ENCODE data around the gene TAS2R13. TPM values are rescaled to one million over a fixed set of nuclear protein-coding genes. Genes with fewer than 3 reads are reported as not detected.

The TAS2R13 gene, protein sequence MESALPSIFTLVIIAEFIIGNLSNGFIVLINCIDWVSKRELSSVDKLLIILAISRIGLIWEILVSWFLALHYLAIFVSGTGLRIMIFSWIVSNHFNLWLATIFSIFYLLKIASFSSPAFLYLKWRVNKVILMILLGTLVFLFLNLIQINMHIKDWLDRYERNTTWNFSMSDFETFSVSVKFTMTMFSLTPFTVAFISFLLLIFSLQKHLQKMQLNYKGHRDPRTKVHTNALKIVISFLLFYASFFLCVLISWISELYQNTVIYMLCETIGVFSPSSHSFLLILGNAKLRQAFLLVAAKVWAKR
- 2.7 TPM in 1 of 2 replicates, not detected in the other for total RNA-seq

DNA sequence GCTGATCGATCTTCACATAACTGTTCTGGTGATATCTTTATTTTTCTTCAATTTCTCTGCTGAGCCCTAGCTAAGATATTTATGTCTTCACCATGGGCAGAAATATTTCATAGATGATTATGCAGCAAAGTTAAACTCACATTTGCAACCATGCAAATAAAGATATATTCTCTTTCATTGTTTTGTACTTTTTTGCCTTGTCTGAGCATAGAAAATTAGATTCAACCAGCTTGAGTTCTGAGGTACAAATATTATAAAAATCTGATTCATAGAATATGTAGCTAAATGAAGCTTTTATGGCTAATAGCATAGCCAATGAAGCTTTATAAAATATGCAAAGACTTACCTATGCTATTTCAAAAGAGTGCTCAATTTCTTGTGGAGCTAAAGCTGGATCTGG lies at the start of gene TAS2R13:
TAS2R13 (minus strand) TSS at position 101 of the 400 bp plus-strand sequence. CDS start 264 bp downstream, outside the sequence.
- DNase-seq (ENCODE audit: extremely low read depth, low read depth, low spot score), result no peak

DNA sequence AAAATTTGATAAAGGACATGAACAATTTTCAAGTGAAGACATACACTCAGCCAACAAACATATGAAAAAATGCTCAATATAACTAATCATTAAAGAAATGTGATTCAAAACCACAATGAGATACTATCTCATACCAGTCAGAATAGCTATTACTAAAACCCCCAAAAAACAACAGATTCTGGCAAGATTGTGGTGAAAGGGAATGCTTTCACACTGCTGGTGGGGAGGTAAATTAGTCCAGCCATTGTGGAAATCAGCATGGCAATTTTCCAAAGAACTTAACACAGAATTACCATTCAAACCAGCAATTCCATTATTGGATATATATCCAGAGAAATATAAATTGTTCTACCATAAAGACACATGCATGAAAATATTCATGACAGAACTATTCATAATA lies 48.4 kb upstream of the TAS2R13 start:
- no peak for DNase-seq (ENCODE audit: extremely low read depth, low read depth, low spot score)

DNA sequence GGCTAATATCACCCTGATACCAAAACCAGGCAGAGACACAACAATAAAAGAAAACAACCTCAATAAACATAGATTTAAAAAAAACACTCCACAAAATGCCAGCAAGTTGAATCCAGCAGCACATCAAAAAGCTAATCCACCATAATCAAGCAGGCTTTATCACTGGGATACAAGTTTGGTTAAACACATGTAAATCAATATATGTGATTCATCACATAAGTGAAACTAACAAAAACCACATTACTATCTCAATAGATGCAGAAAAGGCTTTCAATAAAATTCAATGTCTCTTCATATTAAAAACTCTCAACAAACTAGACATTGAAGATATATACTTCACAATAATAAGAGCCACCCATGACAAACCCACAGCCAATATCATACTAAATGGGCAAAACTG lies 46.7 kb upstream of the TAS2R13 start:
- no peak for DNase-seq (ENCODE audit: extremely low read depth, low read depth, low spot score)

DNA sequence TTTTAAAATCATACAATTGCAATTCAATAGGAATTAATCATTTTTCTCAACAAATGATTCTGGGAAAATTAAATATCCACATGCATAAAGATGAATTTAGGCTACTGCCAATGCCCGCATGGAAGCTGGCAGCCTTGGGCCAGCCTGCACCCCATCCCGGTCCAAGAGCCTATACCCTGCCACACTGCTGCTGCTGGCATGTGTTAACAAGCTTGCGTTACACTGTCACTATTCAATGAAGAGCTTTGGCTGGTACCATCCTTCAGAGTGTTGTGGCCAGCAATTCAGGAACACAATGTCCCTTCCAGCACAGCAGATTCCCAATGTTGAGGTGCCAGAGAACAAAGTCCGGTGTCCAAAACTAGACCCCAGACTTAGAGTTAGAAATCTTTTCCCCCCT lies 43.3 kb upstream of the TAS2R13 start:
- DNase-seq (ENCODE audit: extremely low read depth, low read depth, low spot score), result no peak

DNA sequence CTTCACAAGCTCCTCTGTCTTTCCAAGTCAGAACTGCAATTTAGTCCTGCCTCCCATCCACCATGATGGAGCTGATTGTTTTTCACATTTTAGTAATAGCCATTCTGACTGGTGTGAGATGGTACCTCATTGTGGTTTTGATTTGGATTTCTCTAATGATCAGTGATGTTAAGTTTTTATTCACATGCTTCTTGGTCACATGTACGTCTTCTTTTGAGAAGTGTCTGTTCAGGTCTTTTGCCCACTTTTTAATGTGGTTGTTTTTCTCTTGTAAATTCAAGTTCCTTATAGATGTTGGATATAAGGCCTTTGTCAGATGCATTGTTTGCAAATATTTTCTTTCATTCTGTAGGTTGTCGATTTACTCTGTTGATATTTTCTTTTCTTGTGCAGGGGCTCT lies 33.8 kb upstream of the TAS2R13 start:
- DNase-seq (ENCODE audit: extremely low read depth, low read depth, low spot score), result no peak

DNA sequence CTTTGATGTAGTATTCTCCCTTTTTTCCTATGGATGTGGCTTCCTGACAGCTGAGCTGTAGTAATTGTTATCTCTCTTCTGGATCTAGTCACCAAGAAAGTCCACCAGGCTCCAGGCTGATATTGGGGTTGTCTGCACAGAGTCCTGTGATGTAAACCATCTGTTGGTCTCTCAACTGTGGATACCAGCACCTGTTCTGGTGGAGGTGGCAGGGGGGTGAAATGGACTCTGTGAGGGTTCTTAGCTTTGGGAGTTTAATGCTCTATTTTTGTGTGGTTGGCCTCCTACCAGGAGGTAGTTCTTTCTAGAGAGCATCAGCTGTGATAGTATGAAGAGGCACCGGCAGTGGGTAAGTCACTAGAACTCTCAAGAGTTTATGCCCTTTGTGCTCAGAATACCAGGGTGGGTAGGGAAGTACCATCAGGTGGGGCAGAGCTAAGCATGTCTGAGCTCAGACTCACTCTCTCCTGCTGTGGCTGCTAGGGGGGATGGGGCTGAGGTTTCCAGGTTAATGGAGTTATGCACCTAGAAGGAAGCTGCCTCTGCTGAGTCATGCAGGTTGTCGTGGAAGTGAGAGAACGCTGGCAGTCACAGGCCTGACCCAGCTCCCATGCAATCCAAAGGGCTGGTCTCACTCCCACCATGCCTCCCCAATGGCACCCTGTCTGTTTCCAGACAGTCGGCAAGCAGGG lies 32.7 kb upstream of the TAS2R13 start:
- DNase-seq (ENCODE audit: extremely low read depth, low read depth, low spot score), result no peak

DNA sequence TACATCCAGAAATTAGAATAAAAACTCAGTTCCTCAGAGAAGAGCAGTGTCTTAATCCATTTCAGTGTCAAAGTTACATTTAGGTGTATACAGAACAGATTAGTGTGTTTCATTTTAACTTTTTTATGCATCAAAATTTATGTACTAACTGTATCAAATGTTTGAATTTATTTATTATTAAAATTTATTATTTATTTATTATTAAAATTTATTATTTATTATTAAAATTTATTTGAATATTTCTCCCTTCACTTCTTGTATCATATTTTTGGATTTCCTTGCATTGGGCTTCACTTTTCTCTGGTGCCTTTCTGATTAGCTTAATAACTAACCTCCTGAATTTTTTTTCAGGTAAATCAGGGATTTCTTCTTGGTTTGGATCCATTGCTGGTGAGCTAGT lies 32.0 kb upstream of the TAS2R13 start:
- DNase-seq (ENCODE audit: extremely low read depth, low read depth, low spot score), result no peak

DNA sequence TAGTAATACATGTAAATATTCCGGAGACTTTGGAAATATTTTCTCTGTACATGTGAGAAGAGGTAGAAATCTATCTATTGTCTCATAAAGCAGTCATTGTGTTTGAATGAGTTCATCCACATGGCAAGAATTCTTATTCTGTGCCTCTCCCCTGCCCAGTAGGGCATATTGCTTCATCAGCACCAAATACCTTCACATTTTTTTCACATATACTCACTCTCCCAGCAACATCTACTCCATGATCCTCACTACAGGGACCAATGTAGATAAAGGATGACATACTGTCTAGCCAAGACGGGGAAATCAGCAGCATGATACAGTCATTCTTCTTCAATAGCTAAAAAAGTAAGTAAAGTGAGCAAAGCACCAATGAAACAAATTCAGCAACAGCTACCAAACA lies 31.0 kb upstream of the TAS2R13 start:
- DNase-seq (ENCODE audit: extremely low read depth, low read depth, low spot score), result no peak

DNA sequence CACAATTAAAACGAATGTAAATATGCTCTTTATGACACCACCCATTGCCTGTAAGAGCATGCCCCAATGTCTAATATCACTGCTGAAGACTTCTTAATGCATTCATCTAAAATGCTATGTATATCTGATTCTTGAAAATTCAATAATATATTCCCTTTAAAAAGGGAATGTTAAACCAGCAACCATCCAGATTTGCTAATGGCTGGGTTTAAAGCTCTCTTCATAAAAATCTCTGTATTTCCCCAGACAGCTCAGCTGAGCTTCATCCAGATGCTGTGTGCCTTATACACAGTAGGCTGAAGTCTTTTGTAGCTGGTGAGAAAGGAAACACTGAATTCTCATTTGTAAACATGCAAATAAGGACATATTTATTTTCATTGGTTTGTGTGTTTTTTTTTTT lies 29.8 kb upstream of the TAS2R13 start, which contains the start of gene TAS2R14:
TAS2R14 (minus strand) TSS at position 101 of the 400 bp plus-strand sequence; CDS start at position 45, 56 bp downstream.
- no peak for DNase-seq (ENCODE audit: extremely low read depth, low read depth, low spot score)

DNA sequence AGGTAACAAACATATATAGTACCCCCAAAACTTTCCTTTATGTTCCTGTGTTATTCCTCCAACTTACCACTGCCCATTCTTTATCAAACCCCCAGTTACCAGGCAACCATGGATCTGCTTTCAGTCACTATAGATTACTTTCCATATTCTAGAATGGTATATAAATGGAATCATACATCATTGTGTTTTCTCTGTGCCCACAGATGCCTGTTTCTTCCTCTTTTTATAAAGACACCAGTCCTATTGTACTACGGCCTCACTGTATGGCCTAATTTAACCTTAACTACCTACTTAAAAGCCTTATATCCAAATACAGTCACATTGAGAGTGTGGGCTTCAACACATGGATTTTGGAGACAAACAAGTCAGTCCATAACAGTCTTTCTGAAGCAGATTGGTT lies 27.1 kb upstream of the TAS2R13 start:
- no peak for DNase-seq (ENCODE audit: extremely low read depth, low read depth, low spot score)

DNA sequence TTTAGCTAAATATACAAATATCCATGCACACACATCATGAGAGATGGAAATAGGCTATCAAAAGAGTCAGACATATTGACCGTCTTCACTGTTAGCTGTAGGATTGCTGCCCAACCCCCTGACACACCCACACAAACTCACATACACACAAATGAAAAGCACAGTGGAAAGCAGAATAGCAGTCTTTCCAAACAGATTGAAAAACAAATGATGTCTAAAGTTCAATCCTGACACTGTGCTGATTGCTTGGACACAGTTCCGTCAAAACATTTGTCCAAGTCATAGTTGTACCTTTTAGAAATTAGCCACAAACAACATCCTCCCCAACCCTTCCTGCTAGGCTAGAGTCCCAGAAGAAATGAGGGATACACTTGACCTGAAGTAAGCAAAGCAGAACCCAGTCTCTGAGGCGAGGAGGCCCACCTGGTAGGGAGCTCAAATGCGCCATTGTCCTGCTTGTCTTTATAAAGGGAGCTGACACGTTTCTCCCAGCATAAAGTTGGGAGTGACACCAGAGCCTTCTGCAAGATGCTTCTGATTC lies 19.5 kb upstream of the TAS2R13 start, which contains the start of gene PRH2:
PRH2 (plus strand) TSS at position 491 of the 541 bp plus-strand sequence; CDS start at position 529, 38 bp downstream.
- no peak for DNase-seq (ENCODE audit: extremely low read depth, low read depth, low spot score)

DNA sequence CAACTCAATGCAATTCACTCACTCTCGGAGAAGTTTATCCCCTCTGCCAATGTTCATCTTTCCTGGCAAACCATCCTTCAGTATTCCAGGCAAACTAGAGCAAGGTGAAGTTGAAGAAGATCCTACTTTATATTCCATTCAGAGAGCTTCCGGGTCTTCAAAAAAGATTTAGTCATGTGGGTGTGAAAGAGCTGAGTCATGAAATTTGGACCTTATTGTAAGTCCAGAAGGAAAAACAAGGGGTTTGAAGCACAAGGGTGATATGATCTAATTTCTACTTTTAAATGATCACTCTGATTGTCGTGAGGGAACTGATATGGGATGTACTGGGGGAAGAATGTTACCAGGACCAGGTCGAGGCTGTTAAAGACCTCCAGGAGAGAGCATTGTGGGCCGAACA lies 16.9 kb upstream of the TAS2R13 start:
- DNase-seq (ENCODE audit: extremely low read depth, low read depth, low spot score), result no peak

DNA sequence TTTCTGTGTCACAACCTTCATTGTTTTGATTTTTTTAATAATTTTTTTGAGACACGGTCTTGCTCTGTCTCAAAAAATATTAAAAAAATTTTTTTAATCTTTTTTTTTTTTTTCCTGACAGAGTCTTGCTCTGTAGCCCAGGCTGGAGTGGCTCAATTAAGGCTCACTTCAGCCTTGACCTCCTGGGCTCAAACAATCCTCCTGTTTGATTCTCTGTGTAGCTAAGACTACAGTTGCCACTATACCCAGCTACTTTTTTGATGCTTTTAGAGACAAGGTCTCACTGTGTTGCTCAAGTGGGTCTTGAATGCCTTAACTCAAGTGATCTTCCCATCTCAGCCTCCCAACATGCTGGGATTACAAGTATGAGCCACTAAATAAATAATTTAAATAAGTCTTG lies 10.4 kb upstream of the TAS2R13 start:
- DNase-seq (ENCODE audit: extremely low read depth, low read depth, low spot score), result no peak

DNA sequence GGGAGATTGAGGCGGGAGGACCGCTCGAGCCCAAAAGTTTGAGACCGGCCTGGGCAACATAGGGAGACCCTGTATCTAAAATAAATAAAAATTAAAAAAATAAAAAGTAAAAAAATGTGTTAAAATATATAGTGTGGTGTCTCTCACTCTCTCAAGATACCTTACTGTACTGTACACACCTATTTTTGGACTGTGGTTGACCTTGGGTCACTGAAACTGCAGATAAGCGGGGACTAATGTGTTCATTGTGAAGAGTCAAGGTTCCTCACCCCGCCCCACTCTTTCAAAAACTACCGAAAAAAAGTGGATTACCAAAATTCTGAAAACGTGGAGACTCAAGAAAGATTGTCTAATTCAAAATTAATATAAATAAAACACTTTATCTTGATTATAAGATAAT lies 1.0 kb upstream of the TAS2R13 start:
- DNase-seq (ENCODE audit: extremely low read depth, low read depth, low spot score), result no peak

DNA sequence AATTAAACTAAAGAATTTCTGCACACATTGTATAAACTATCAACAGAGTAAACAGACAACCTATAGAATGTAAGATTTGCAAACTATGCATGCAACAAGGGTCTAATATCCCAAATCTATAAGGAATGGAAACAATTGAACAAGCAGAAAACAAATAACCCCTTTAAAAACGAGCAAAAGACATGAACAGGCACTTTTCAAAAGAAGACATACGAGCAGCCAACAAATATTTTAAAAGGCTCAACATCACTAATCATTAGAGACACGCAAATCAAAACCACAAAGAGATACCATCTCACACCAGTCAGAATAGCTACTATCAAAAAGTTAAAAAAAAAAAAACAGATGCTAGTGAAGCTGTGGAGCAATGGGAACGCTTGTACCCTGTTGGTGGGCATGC lies 4.7 kb downstream of the TAS2R13 start:
- no peak for DNase-seq (ENCODE audit: extremely low read depth, low read depth, low spot score)

DNA sequence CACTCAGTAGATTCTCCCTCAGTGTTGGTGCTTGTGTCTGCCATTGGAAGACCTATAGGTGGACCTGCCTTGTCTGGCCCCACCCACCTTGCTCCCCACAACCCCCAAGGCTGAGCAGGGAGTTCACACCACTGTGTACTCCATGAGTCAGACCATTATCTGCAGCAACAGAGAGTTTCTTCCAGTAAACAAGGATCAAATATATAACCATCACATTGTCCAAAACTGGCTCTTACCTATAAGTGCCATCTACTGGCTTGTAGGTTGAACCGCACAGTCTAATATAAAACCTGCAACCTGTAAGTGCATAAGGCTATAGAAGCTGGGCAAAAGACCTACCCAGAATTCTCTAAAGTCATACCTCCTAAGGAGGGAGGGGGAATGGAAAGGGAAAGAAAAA lies 7.9 kb downstream of the TAS2R13 start:
- no peak for DNase-seq (ENCODE audit: extremely low read depth, low read depth, low spot score)

DNA sequence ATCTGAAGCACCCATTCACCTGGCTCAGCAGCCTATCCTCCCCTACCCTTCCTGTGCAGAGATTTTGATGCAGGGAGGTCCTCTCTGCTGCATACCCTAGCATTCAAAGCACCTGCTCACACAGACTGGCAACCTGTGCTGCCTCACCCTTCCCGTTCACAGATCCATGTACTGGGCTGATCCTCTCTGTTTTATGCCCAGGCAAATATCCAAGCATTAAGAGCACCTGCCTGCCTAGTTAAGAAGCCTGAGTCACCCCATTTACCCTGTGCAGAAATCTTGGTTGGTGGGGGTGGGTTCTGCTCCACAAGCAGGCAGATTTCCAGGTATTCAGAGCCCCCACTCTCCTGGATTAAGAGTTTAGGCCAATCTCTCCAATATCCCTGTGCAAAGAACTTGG lies 8.4 kb downstream of the TAS2R13 start:
- DNase-seq (ENCODE audit: extremely low read depth, low read depth, low spot score), result no peak

DNA sequence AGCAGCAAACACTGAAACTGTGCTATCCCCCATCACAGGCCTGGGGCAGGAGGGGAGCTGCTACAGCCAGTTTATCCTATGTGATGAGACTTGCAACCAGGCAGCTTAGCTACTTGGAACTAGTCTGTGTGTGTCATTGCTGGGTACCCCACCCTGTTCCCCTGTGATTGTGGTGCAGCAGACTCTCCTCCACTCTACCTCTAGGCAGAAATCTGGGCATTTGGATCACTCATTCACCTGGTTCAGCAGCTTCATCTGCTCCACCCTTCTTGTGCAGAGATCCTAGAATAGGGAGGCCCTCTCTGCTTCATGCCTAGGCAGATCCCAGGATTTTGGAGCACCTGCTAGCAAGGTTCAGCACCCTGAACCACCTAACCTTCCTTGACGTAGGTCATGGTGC lies 8.8 kb downstream of the TAS2R13 start:
- no peak for DNase-seq (ENCODE audit: extremely low read depth, low read depth, low spot score)

DNA sequence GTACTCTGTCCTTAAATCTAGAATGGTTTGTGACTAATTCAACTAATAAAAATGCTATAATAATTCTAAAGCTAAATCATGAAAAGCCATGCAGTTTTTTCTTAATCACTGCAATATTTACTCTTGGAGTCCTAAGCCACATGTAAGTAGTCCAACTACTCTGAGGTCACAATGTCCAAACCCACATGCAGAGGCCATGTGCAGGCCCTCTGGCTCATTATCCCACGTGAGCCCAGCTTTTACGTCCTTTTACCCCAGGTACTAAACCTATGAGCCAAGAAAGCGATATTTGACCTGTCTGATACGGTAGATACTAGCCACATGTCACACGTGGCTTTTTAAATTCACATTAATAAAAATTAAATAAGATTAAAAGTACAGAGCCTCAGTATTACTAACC lies 12.5 kb downstream of the TAS2R13 start:
- DNase-seq (ENCODE audit: extremely low read depth, low read depth, low spot score), result no peak

DNA sequence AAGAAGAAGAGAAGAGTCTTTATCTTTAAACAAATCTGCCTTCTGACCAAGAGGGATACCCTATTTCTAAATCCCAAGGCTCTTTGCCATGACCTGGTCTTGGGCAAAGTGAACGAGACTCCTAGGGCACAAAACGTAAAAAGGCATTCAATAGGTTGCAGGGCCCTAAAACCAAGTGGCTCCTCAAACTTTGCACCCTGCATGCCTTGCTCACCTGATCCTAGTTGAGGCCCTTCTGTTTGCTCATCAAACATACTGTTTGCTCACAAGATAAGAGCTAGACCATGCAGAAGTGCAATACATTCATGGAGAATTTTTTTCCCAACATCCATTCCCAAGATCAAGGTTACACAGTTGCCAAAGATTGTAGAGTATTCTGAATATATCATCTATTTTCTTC lies 17.4 kb downstream of the TAS2R13 start:
- DNase-seq (ENCODE audit: extremely low read depth, low read depth, low spot score), result no peak

DNA sequence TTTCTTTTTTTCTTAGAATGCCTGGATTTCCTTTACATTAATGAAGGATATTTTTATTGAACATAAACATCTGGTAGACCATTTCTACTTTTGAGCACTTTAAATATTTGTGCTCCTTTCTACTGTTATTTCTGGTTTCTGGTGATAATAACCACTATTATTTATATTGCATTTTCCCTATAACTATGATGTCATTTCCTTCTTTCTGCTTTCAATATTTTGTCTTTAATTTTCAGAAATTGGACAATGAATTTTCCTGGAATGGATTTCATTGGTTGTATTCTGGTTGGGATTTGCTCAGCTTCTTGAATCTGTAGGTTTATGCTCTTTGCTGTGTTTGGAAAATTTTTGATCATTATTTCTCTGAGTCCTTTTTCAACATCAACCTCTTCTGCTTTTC lies 20.1 kb downstream of the TAS2R13 start:
- no peak for DNase-seq (ENCODE audit: extremely low read depth, low read depth, low spot score)

Measured in glomerular endothelial cell (primary cell).